WI38 (cell line): Measurements from ENCODE around the gene SYCP2.

Source experiments
- H3K4me3 ChIP-seq: 2 replicates; pipeline ENCODE4 v1.5.1; 2011; ENCODE audit warnings: low read depth, mild to moderate bottlenecking, control low read depth, low read length
- TF ChIP-seq, protein P1 (sequence below): IDR thresholded peaks from 2 replicates; pipeline ENCODE4 v1.5.1; 2012; ENCODE audit warnings: low read depth, mild to moderate bottlenecking, control low read depth, low read length

Gene SYCP2

DNA sequence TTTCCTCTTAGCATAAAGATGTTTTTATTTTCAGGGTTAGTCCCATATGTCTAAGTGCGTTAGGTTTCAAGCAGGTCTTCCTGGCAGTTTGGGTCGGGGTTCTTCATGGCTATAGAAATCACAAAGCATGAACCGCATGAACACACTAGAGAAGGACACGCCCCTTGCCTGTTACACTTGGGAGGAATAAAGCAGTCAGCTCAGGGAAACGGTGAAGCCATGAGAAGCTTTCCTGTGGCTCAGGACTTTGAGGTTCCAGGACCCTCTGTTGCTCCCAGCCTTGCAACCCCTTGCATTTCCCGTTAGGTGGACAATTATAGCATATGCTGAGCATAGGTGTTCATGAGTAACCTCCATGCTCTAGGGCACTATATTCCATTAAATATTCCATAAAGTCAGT is 96.7 kb downstream of the SYCP2 start:
- no peak overlapping the region for H3K4me3 ChIP-seq

DNA sequence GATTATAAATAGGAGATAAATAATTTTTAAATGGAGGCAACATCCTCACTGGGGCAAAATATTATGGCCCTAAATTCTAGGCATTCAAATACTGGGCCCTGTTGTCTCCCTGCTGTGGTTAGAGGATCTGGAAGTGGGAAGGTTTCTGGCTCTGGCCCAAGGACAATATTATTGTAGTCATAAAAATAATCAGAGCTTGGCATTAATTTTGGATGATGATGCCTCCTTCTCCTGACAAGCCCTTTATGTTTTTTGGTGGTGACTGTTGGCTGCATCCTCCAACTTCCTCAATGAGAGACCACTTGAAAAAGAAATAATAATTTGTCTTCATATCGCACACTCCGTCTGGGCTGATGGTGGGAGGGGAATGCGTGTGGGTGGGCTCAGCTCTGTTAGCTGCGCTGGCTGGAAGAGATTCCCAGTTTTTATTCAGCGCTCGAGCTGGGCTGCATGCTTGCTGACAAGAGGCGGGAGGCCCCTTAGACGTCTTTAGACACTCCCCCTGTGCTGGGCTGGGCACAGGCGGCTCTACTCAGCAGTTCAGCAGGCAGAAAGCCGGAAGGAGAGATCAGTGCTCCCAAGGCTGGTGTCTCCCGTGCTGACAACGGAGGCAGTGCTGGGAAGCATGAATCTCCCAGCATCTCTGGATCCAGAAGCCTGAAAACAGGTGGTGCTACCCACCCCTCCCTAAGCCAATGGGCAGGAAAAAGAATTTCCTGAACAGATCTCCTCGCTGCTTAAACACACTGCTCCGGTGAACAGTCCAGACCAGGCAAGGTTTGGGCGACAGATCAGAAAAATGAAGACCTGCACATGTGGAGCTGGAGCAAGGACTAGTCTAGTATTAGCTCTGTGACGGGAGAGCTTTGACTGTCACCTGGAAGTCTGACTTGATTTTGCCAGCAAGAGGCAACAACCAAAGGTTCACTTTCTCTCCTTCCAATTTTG is 97.7 kb downstream of the SYCP2 start:
- TF ChIP-seq, protein P1, sequence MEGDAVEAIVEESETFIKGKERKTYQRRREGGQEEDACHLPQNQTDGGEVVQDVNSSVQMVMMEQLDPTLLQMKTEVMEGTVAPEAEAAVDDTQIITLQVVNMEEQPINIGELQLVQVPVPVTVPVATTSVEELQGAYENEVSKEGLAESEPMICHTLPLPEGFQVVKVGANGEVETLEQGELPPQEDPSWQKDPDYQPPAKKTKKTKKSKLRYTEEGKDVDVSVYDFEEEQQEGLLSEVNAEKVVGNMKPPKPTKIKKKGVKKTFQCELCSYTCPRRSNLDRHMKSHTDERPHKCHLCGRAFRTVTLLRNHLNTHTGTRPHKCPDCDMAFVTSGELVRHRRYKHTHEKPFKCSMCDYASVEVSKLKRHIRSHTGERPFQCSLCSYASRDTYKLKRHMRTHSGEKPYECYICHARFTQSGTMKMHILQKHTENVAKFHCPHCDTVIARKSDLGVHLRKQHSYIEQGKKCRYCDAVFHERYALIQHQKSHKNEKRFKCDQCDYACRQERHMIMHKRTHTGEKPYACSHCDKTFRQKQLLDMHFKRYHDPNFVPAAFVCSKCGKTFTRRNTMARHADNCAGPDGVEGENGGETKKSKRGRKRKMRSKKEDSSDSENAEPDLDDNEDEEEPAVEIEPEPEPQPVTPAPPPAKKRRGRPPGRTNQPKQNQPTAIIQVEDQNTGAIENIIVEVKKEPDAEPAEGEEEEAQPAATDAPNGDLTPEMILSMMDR = no peak

More for the DNA sequence above, 96.7 kb downstream of the SYCP2 start:
- TF ChIP-seq, protein P1 = no peak

DNA sequence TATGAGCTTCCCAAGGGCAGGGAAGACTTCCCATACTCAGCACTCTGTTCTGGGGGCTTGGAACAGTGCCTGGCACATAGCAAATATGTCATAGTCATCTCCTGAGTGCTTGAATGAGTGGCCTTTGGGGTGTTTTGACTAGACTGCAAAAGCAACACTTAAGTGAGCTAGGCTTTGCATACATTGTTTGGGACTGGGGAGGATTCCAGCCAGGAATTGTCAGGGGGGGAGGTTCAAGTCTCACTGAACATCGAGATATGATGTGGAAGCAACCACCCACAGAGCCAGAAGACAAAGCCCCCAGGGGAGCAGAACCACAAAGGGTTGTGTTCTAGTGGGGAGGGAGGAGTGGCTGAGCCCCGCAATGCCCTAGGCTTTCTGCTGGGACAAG is 98.4 kb downstream of the SYCP2 start:
- TF ChIP-seq, protein P1 = no peak
- H3K4me3 ChIP-seq = no peak overlapping the region

More for the DNA sequence above, 97.7 kb downstream of the SYCP2 start:
- no peak overlapping the region for H3K4me3 ChIP-seq

DNA sequence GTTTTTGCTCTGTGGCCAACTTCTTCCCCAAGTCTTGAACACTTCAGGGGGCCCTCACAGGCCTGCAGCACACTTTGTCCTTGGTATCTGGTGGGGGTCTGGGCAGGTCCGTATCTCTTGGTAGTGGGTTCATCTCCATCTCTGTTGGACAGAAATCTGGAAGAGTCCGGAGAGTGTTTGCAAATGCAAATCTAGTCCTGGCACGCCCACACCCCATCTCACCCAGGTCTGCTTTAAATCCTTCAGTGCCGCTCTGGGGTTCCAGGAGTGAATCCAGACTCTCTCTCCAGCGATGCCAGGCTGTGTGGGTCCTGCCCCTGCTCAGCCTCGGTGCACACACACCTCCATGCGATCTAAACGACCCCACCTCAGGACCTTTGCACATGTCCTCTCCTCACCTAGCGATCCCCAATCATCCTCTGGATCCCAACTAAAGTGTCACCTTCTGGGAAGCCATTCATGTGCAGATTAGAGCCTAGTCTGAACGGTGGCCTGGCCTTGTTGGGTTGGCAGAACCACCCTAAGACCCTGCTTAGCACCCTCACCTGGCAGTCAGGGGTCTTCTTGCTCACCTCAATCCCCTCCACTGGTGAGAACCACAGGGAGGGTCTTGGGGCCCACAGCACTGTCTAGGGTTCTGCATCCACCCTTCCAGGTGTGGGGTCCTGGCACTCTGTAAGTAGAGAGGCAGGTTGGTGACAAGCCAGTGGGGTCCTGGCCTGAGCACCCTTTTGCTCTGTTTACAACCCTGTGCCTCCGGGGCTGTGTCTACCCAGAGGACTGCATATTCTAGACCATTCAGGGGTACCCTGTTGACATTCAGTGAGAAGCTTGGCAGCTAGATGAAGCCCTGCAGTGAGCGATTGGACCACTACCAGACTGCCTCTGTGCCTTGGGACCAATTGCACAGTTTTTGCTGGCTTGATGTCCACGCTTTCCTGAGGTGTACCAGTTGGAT is 100.8 kb downstream of the SYCP2 start:
- TF ChIP-seq, protein P1 = no peak
- no peak overlapping the region for H3K4me3 ChIP-seq

DNA sequence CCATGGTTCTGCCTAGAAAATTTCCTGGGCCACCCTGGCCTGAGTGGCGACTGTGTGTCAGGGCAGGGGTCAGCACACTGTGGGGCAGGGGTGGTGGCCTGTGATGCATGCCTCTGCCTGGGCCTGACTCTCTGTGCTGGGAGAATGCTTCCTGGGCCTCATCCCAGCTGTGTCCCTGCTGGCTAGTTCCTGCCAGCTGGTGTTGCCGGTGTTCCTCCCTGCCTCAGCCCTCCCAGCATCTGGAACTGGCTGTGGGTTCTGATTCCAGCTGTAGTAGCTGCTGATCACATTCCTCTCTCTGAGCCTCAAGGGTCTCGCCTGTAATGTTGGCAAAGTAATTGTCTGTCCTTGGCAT is 101.5 kb downstream of the SYCP2 start:
- TF ChIP-seq, protein P1 = no peak
- no peak overlapping the region for H3K4me3 ChIP-seq

DNA sequence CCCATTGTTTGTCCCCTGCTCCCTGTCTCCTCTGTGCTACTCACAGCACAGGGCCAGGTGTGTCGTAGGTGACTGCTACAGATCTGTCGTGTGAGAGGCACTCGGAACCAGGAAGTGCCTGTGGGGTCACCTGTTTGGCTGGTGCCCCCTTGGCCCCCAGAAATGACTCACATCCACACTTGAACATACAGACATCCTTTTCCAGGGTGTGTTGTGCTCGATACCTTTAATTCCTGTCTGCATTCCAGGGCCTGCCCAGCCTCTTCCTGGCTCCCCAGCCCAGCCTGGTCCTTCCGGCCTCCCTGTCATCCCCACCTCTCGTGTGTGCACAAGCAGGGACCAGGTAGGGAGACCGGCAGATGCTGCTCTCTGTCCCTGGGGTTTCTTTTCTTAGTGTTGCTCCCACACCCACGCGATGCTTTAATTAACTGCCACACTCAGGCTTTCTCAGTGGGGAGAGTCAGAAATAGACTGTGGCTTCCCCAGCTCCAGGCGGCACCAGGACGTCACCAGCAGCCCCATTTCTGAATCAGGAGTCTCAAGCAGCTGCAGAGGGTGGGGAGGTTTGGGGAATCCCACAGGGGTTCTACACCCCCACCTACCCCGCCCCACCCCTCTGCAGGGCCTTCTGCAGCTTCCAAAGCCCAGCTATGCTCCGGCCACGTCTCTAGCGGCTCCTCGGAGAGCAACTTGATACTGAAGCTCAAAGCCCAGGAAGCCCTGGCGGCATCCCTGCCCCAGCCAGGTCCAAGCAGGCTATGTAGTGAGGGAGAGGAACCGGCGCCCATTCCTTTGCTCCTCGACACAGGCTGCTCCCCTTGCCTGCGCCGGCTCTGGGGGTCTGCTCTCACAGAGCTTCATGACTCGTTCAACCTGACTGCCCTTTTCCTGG is 102.2 kb downstream of the SYCP2 start:
- no peak overlapping the region for H3K4me3 ChIP-seq

More for the DNA sequence above, 102.2 kb downstream of the SYCP2 start:
- TF ChIP-seq, protein P1 = no peak
